GM23248 (cell line): Measurements from ENCODE around the gene SH3GL1. TPM values are rescaled to one million over a fixed set of nuclear protein-coding genes. Genes with fewer than 3 reads are reported as not detected.

Source experiments
- DNase-seq: peaks from one replicate; pipeline ENCODE4 v3.0.0-alpha.2; 2015
- H2AFZ ChIP-seq: fragments of 200-600 bp; sonication (generic); 2 replicates; pipeline ENCODE4 v1.6.1; 2016; ENCODE audit warnings: antibody characterized with exemption
- H3F3A ChIP-seq: fragments of 200-600 bp; sonication (generic); 2 replicates; pipeline ENCODE4 v1.6.1; 2016; ENCODE audit warnings: mild to moderate bottlenecking, antibody characterized with exemption, mixed run types; ENCODE audit not compliant: insufficient read depth
- H3K27ac ChIP-seq: fragments of 200-600 bp; sonication (generic); 2 replicates; pipeline ENCODE4 v1.5.1; 2016; ENCODE audit warnings: mild to moderate bottlenecking
- H3K27me3 ChIP-seq: fragments of 200-600 bp; sonication (generic); replicated peaks from 2 replicates; pipeline ENCODE4 v1.6.1; 2016; ENCODE audit warnings: mild to moderate bottlenecking; ENCODE audit not compliant: insufficient read depth
- H3K36me3 ChIP-seq: fragments of 200-600 bp; sonication (generic); 2 replicates; pipeline ENCODE4 v1.6.1; 2016; ENCODE audit warnings: low read depth, mild to moderate bottlenecking
- H3K4me1 ChIP-seq: fragments of 200-600 bp; sonication (generic); 2 replicates; pipeline ENCODE4 v1.6.1; 2016; ENCODE audit warnings: mild to moderate bottlenecking; ENCODE audit not compliant: insufficient read depth
- H3K4me2 ChIP-seq: fragments of 200-600 bp; sonication (generic); one replicate; pipeline ENCODE4 v1.6.1; 2016; ENCODE audit warnings: mild to moderate bottlenecking; ENCODE audit not compliant: unreplicated experiment
- H3K4me3 ChIP-seq: fragments of 200-600 bp; sonication (generic); 2 replicates; pipeline ENCODE4 v1.5.1; 2016; ENCODE audit warnings: mild to moderate bottlenecking
- H3K79me2 ChIP-seq: fragments of 200-600 bp; sonication (generic); 2 replicates; pipeline ENCODE4 v1.6.1; 2016; ENCODE audit warnings: mild to moderate bottlenecking; ENCODE audit not compliant: insufficient read depth
- H3K9ac ChIP-seq: fragments of 200-600 bp; sonication (generic); 2 replicates; pipeline ENCODE4 v1.6.1; 2016; ENCODE audit warnings: mild to moderate bottlenecking
- H3K9me2 ChIP-seq: fragments of 200-600 bp; sonication (generic); 2 replicates; pipeline ENCODE4 v1.6.1; 2016; ENCODE audit warnings: mixed run types, mild to moderate bottlenecking, moderate library complexity; ENCODE audit not compliant: insufficient read depth
- H3K9me3 ChIP-seq: fragments of 200-600 bp; sonication (generic); one replicate; pipeline ENCODE4 v1.6.1; 2017; ENCODE audit warnings: low read depth
- H4K20me1 ChIP-seq: fragments of 200-600 bp; sonication (generic); 2 replicates; pipeline ENCODE4 v1.6.0; 2016; ENCODE audit not compliant: insufficient read depth
- EZH2 ChIP-seq: fragments of 200-600 bp; sonication (generic); IDR thresholded peaks from 2 replicates; pipeline ENCODE4 v1.6.1; 2018; ENCODE audit warnings: antibody characterized with exemption, mild to moderate bottlenecking; ENCODE audit not compliant: insufficient read depth, poor library complexity, severe bottlenecking
- EZH2phosphoT487 ChIP-seq: fragments of 200-600 bp; sonication (generic); IDR thresholded peaks from 2 replicates; pipeline ENCODE4 v1.6.1; 2018; ENCODE audit warnings: antibody characterized with exemption, moderate library complexity, mild to moderate bottlenecking, low read depth; ENCODE audit not compliant: insufficient read depth
- WGBS, 2 experiments: methylation state at CpG; one replicate each; pipeline ENCODE4 v1.1.6; 2015 to 2017; ENCODE audit warnings: low lambda C conversion rate in 2 of 2, low coverage in 1 of 2; ENCODE audit errors: missing lambda C conversion rate in 2 of 2; 5-methylcytosine and 5-hydroxymethylcytosine counted together
- in situ Hi-C: fragments of 300-500 bp; cut with MboI; formaldehyde crosslinking; loops from 2 replicates; pipeline ENCODE4 v1.15.0; 2020
- polyA plus RNA-seq: library from polyadenylated mRNA; unstranded; fragments of >200 nt; fragmentation: Nextera tagmentation; extraction: Ambion mirVana; gene quantifications from 2 replicates; pipeline ENCODE4 v1.2.1, GENCODE V29; 2016
- total RNA-seq: library from RNA; depleted of rRNA; stranded (reverse); fragments of >200 nt; shearing (Covaris generic); gene quantifications from 2 replicates; pipeline ENCODE4 v1.2.3, GENCODE V29; 2014

SH3GL1 gene
- total and polyA plus RNA-seq, 2 experiments from 2014 or later = 141 to 151 TPM

- in situ Hi-C loops = no loop called here
- H3K9me3 ChIP-seq = no peaks in the 10 kb centered on the region
- H3K4me3 ChIP-seq = peak overlapping the region; percentile 88
- 0 out of 2 replicates have a peak, but pooled peaks cover 4% of the 10 kb centered on the region for H3K4me1 ChIP-seq
- H3K36me3 ChIP-seq = no peaks in the 10 kb centered on the region
- H3K9ac ChIP-seq = peak overlapping the region; percentile 78
- H3K79me2 ChIP-seq = no peaks in the 10 kb centered on the region
- no peak for TF ChIP-seq EZH2
- TF ChIP-seq EZH2phosphoT487 = no peak
- DNase-seq = peak; percentile 100
- peak overlapping the region; percentile 95 for H3K4me2 ChIP-seq
- H3K27me3 ChIP-seq = no peaks in the 10 kb centered on the region
- 0 to 1% methylated on average over 38 to 39 of the region's 39 CpGs for WGBS, 2 experiments
- H3F3A ChIP-seq = no peaks in the 10 kb centered on the region
- peak overlapping the region; percentile 99 for H2AFZ ChIP-seq
- peak overlapping the region; percentile 69 for H3K27ac ChIP-seq
- H4K20me1 ChIP-seq = no peaks in the 10 kb centered on the region
- H3K9me2 ChIP-seq = no peaks in the 10 kb centered on the region
These were observed 57.6 kb downstream of the SH3GL1 start for GRCh38 chr19:4342615-4343369.

DNA sequence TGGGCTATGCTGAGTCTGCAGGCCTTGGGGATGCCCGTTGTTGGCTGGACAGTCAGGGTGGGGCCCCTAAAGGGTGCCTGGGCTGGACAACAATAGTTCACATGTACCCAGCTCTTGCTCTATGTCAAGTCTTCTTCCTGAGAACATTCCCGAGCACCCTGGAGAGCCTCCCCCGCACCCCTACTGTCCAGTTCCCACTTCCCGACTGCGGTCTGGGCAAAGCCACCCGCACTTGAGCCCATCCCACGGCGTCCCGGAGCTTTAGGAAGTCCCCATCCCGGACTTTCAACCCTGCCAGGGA is 58.1 kb downstream of the SH3GL1 start:
- Histone ChIP-seq H2AFZ (peak overlapping the region; percentile 95), H3K4me2 (peak overlapping the region; percentile 87), H3K4me3 (peak overlapping the region; percentile 79), H3K36me3 (no peaks in the 10 kb centered on the region), H3K9me2 (no peaks in the 10 kb centered on the region), H3K9me3 (no peaks in the 10 kb centered on the region), H3K4me1 (0 out of 2 replicates have a peak, but pooled peaks cover 4% of the 10 kb centered on the region), H3K27ac (peak overlapping the region; percentile 69), H3F3A (no peaks in the 10 kb centered on the region), H3K27me3 (no peaks in the 10 kb centered on the region), H4K20me1 (no peaks in the 10 kb centered on the region), H3K9ac (peak overlapping the region; percentile 78), H3K79me2 (no peaks in the 10 kb centered on the region)
- DNase-seq = peak; percentile 58
- TF ChIP-seq EZH2phosphoT487 (no peak), EZH2 (no peak)
- in situ Hi-C loops = no loop called here
- WGBS, 2 experiments = 0 to 4% methylated on average over 10 of the region's 10 CpGs

DNA sequence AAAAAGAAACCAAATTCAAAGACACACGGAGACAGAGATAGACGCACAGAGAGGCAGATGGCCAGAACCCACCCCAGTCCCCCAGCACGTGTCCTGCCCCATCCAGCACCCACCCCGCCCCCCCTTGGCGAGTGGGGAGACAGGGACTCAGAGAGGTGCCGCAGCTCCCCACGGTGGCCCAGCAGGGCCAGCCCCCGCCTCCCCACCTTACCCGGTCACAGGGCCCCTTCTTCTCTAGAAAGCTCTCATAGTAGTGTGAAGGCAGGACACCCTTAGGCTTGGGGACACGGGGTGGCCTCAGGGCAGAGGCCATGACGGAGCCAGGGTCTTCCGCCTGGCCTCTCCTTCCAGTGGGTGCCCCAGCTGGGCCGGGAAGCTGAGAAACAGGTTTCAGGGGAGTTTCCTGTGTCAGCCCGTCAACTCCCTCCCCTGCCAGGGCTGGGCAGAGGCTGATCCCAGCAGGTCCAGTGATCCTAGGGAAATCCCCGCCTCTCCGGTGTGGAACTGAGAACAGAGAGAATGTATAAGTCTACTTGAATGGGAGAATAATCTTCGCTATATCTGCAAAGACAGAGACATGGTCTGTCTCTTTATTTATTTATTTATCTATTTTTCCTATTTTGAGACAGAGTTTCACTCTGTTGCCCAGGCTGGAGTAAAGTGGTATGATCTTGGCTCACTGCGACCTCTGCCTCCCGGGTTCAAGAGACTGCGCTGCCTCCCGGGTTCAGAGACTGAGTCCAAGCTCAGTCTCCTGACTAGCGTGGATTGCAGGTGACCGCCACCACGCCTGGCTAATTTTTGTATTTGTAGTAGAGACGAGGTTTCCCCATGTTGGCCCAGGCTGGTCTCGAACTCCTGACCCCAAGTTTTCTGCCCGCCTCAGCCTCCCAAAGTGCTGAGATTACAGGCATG is 61.6 kb downstream of the SH3GL1 start, which contains the start of gene STAP2:
Gene STAP2, minus strand, starts transcription at position 387 of the 915 bp plus-strand sequence. Its CDS starts 74 bp downstream, at position 313.
- Histone ChIP-seq H3K9me3 (no peaks in the 10 kb centered on the region), H3K4me1 (0 out of 2 replicates have a peak, but pooled peaks cover 4% of the 10 kb centered on the region), H3F3A (no peaks in the 10 kb centered on the region), H3K27ac (no peak within 1 kb of the TSS), H3K4me3 (peak within 1 kb of the TSS; percentile 70), H4K20me1 (no peaks in the 10 kb centered on the region), H3K9ac (peak within 1 kb of the TSS; percentile 67), H3K79me2 (no peaks in the 10 kb centered on the region), H2AFZ (peak within 1 kb of the TSS; percentile 95), H3K27me3 (no peaks in the 10 kb centered on the region), H3K9me2 (no peaks in the 10 kb centered on the region), H3K4me2 (peak within 1 kb of the TSS; percentile 90), H3K36me3 (no peaks in the 10 kb centered on the region)
- in situ Hi-C loops = no loop called here
- TF ChIP-seq EZH2 (no peak), EZH2phosphoT487 (no peak)
- 50 to 54% methylated on average over 23 to 26 of the region's 27 CpGs for WGBS, 2 experiments
- DNase-seq = no peak

DNA sequence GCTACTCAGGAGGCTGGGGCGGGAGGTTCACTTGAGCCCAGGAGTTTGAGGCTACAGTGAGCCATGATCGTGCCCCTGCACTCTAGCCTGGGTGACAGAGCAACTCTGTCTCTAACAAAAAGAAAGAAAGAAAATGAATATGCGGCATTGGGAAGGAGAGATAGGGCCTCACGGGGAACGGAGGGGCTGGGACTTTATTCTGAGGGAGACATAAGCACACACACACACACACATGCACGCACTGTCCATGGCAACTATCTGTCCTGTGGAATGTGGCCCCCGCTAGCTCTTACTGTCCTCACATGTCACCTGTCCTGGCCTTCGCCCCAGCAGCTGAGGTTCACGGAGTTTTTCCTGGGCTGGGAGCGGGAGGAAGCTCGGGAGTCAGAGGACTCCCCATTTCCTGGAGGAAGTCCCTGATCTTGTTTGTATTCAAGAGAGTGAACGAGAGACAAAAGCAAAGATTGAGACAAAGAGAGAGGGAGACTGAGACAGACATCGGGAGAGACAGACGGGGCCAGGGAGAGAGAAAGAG is 62.4 kb downstream of the SH3GL1 start:
- Histone ChIP-seq H3K79me2 (no peaks in the 10 kb centered on the region), H3K36me3 (no peaks in the 10 kb centered on the region), H3K9me2 (no peaks in the 10 kb centered on the region), H3K4me2 (peak overlapping the region; percentile 90), H3F3A (no peaks in the 10 kb centered on the region), H2AFZ (peak overlapping the region; percentile 95), H3K9me3 (no peaks in the 10 kb centered on the region), H3K4me3 (peak overlapping the region; percentile 70), H3K27ac (no peak overlapping the region), H3K4me1 (0 out of 2 replicates have a peak, but pooled peaks cover 4% of the 10 kb centered on the region), H3K9ac (peak overlapping the region; percentile 67), H4K20me1 (no peaks in the 10 kb centered on the region), H3K27me3 (no peaks in the 10 kb centered on the region)
- peak; percentile 32 for DNase-seq
- TF ChIP-seq EZH2 (no peak), EZH2phosphoT487 (no peak)
- WGBS, 2 experiments = 15 to 19% methylated on average over 14 of the region's 14 CpGs
- in situ Hi-C loops = no loop called here
